Nephron (organoid): ENCODE measurements around the gene RNF180.

Source experiments
- H3K27ac Mint-ChIP-seq, 3 experiments: 2 replicates each; pipeline ENCODE4 v1.8.0; 2020; ENCODE audit warnings: mixed read lengths in 3 of 3, mild to moderate bottlenecking in 2 of 3, moderate library complexity in 1 of 3
- H3K27me3 Mint-ChIP-seq: 2 replicates; pipeline ENCODE4 v1.8.0; 2021; ENCODE audit warnings: low read depth, mild to moderate bottlenecking, moderate library complexity, mixed read lengths
- H3K36me3 Mint-ChIP-seq: 2 replicates; pipeline ENCODE4 v1.8.0; 2020; ENCODE audit warnings: low read depth, mixed read lengths
- H3K4me1 Mint-ChIP-seq: 2 replicates; pipeline ENCODE4 v1.8.0; 2020; ENCODE audit warnings: mixed read lengths
- H3K4me3 Mint-ChIP-seq, 3 experiments: 2 replicates each; pipeline ENCODE4 v1.8.0; 2020; ENCODE audit warnings: mild to moderate bottlenecking in 3 of 3, mixed read lengths in 3 of 3, moderate library complexity in 2 of 3
- H3K9me3 Mint-ChIP-seq: 2 replicates; pipeline ENCODE4 v1.8.0; 2020; ENCODE audit warnings: mixed read lengths
- CTCF ChIP-seq, 3 experiments: fragments of 200-600 bp; sonication (generic); IDR thresholded peaks; one replicate each; pipeline ENCODE4 v1.5.0; 2021; ENCODE audit warnings: antibody characterized with exemption in 3 of 3; ENCODE audit not compliant: unreplicated experiment in 3 of 3

RNF180 gene

GRCh38 chr5:64165500-64166200 is at the start of gene RNF180:
Gene RNF180, plus strand, starts transcription at chr5:64165843. Its CDS starts 34,965 bp downstream, at chr5:64200808.
- peak within 1 kb of the TSS; percentile 93 to 94 (median 93) for H3K4me3 Mint-ChIP-seq
- no peaks in the 10 kb centered on the region for H3K9me3 Mint-ChIP-seq
- TF ChIP-seq CTCF (IDR thresholded peaks at IDR 0.05; ENCODE audit: unreplicated experiment in 3 of 3): no peak
- H3K27ac Mint-ChIP-seq: peak within 1 kb of the TSS; percentile 71 to 92 (median 92)
- H3K36me3 Mint-ChIP-seq: no peaks in the 10 kb centered on the region
- H3K4me1 Mint-ChIP-seq: peaks cover 6% of the 10 kb centered on the region
- H3K27me3 Mint-ChIP-seq: peaks cover 25% of the 10 kb centered on the region

DNA sequence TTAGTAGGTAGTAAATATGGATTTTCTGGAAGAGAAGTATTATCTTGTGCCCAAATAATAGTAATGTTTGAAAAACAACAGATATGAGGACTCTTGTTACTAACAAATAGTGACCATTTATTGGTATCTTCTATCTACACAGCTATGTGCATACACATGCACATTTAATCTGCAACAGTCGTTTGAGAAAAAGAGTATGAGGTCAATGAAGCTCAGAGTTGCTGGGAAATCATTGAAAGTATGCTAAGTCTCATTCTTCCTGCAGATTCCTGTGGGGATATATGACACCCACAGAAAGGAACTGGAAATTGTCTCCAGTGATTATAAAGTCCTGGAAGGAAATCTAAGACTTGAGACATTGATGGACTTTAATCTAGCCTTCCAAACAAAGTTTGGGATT is 40.1 kb upstream of the RNF180 start:
- no peaks in the 10 kb centered on the region for H3K36me3 Mint-ChIP-seq
- H3K27me3 Mint-ChIP-seq: no peaks in the 10 kb centered on the region
- no peak overlapping the region for H3K4me3 Mint-ChIP-seq
- TF ChIP-seq CTCF (IDR thresholded peaks at IDR 0.05; ENCODE audit: unreplicated experiment in 3 of 3): no peak
- H3K4me1 Mint-ChIP-seq: no peaks in the 10 kb centered on the region
- no peak overlapping the region for H3K27ac Mint-ChIP-seq
- H3K9me3 Mint-ChIP-seq: no peaks in the 10 kb centered on the region

- no peak for TF ChIP-seq CTCF (IDR thresholded peaks at IDR 0.05; ENCODE audit: unreplicated experiment in 3 of 3)
- no peaks in the 10 kb centered on the region for H3K9me3 Mint-ChIP-seq
- H3K4me3 Mint-ChIP-seq: no peak overlapping the region
- H3K27ac Mint-ChIP-seq: no peak overlapping the region
- H3K36me3 Mint-ChIP-seq: no peaks in the 10 kb centered on the region
- no peaks in the 10 kb centered on the region for H3K4me1 Mint-ChIP-seq
- no peaks in the 10 kb centered on the region for H3K27me3 Mint-ChIP-seq
Measured at GRCh38 chr5:64126202-64126741, 39.4 kb upstream of the RNF180 start.

DNA sequence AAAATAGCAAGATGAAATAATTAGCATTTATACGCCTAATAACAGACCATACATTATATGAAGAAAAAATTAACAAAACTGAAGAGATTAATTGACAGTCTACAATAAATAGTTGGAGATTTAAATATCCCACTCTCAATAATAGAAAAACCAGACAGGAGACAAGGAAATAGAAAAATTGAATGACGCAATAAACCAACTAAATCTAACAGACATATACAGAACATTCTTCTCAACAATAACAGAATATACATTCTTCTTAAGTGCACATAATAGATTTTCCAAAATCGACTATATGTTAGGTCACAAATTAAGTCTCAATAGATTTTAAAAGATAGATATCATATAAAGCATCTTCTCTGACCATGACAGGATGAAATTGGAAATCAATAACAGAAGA is 25.6 kb upstream of the RNF180 start:
- H3K4me1 Mint-ChIP-seq: peaks cover 9% of the 10 kb centered on the region
- no peak for TF ChIP-seq CTCF (IDR thresholded peaks at IDR 0.05; ENCODE audit: unreplicated experiment in 3 of 3)
- no peaks in the 10 kb centered on the region for H3K36me3 Mint-ChIP-seq
- H3K27ac Mint-ChIP-seq: no peak overlapping the region
- peaks cover 4% of the 10 kb centered on the region for H3K9me3 Mint-ChIP-seq
- H3K27me3 Mint-ChIP-seq: no peaks in the 10 kb centered on the region
- no peak overlapping the region for H3K4me3 Mint-ChIP-seq

DNA sequence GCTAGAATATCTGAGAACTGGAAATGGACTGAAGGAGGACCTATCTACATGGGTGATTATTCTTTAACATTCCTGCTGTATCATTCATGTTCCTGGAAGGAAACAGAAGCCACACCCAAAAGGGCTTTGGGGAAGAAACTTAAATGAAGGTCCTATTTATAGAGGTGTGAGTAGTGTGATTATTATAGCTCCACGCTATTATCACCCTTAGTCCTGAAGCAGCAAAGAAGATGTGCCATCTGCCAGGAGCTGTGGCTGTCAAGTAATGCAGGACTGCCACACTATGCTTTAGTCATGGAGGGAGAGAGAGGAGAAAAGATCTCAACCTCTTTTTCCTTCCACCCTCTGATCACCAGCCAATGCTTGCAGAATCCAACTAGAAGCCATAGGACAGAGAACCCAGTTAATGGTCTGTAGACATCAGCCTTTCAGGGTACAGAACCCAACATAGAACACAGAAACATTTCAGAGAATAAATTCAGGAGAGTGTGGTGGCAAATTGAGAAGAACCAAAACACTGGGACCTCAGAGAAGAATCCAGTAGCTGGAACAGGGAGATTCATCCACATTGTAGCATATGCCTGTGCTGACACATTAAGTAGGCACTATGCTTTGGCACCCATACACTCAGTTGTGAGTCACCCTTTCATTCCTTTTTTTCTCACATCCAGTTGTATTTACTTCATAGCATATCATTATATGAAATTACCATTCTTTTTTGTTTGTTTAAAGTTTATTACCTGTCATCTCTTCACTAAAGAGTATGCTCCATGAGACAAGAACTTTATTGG is 21.0 kb upstream of the RNF180 start:
- no peaks in the 10 kb centered on the region for H3K36me3 Mint-ChIP-seq
- H3K4me1 Mint-ChIP-seq: peaks cover 19% of the 10 kb centered on the region
- H3K27ac Mint-ChIP-seq: peak overlapping the region in 1 of 3 experiments; percentile 35
- H3K27me3 Mint-ChIP-seq: peaks cover 5% of the 10 kb centered on the region
- H3K4me3 Mint-ChIP-seq: no peak overlapping the region
- no peak for TF ChIP-seq CTCF (IDR thresholded peaks at IDR 0.05; ENCODE audit: unreplicated experiment in 3 of 3)
- H3K9me3 Mint-ChIP-seq: no peaks in the 10 kb centered on the region
